ENCODE data around the gene SLC39A11. TPM values are rescaled to one million over a fixed set of nuclear protein-coding genes. Genes with fewer than 3 reads are reported as not detected.

The SLC39A11 gene
- total RNA-seq, 4 donors from 2014 or later: 36.6 to 75.0 (median 40.2) TPM

GRCh38 chr17:72971226-72971880 is 121.1 kb downstream of the SLC39A11 start:
- TF ChIP-seq, protein P1, sequence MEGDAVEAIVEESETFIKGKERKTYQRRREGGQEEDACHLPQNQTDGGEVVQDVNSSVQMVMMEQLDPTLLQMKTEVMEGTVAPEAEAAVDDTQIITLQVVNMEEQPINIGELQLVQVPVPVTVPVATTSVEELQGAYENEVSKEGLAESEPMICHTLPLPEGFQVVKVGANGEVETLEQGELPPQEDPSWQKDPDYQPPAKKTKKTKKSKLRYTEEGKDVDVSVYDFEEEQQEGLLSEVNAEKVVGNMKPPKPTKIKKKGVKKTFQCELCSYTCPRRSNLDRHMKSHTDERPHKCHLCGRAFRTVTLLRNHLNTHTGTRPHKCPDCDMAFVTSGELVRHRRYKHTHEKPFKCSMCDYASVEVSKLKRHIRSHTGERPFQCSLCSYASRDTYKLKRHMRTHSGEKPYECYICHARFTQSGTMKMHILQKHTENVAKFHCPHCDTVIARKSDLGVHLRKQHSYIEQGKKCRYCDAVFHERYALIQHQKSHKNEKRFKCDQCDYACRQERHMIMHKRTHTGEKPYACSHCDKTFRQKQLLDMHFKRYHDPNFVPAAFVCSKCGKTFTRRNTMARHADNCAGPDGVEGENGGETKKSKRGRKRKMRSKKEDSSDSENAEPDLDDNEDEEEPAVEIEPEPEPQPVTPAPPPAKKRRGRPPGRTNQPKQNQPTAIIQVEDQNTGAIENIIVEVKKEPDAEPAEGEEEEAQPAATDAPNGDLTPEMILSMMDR (IDR thresholded peaks at IDR 0.05; ENCODE audit: low read depth): no peak

DNA sequence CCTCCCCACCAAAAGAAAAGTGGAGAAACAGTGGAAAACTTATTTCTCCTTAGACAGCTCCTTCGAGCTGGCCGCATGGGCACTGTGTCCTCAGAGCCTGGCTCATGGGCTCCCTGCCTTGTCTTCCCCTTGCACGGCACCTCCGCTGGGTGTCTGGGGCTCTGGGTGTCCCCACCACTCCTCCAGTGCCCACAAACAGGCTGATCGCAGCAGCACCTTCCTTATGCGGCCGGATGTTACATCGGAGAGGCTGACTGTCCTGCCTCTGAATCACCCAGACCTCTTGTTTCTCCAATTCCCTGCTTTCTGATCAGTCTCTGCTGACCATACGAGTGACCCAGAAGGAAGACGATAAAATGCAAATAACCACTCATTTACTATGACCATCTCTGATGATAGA is 121.7 kb downstream of the SLC39A11 start:
- TF ChIP-seq, protein P1 (IDR thresholded peaks at IDR 0.05; ENCODE audit: low read depth): no peak

- TF ChIP-seq, protein P1 (IDR thresholded peaks at IDR 0.05; ENCODE audit: low read depth): no peak
These were observed 122.2 kb downstream of the SLC39A11 start for GRCh38 chr17:72970246-72970645.

GRCh38 chr17:72969293-72969906 is 123.1 kb downstream of the SLC39A11 start:
- TF ChIP-seq, protein P1 (IDR thresholded peaks at IDR 0.05; ENCODE audit: low read depth): no peak

GRCh38 chr17:72968798-72969197 is 123.7 kb downstream of the SLC39A11 start:
- TF ChIP-seq, protein P1 (IDR thresholded peaks at IDR 0.05; ENCODE audit: low read depth): no peak

GRCh38 chr17:72967977-72968585 is 124.4 kb downstream of the SLC39A11 start:
- TF ChIP-seq, protein P1 (IDR thresholded peaks at IDR 0.05; ENCODE audit: low read depth): no peak

DNA sequence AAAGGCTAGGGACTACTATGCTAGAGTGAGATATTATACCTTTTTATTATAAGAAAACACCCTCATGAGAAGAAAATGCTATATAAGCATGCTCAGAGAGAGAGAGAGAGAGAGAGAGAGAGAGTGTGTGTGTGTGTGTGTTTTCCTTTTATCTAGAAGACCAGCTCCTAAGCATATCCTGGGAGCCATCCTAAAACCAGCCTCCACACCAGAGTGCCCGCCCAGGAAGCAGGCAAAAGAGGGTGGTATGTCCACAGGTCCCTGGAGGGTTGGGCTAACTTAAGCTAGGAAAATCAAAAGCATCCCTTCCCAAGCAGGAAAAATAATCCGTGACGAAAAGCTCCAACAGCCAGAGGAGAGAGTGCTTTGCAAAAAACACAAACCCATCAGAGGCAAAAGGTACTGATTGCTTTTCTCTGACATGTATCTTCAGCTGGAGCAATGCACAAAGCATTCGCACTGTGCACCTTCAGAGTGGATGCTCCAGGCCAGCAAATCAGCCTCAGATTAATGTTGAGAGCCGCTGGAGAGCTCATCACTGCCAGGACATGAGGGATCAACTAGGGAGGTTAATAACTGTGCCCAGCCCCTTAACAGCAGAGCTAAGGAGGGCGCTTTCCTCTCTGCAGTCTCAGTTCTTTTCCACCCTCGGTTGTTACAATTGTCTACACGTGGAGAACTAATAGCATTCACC is 125.1 kb downstream of the SLC39A11 start:
- TF ChIP-seq, protein P1 (IDR thresholded peaks at IDR 0.05; ENCODE audit: low read depth): no peak
